ENCODE results near the gene WNT8A.

The WNT8A gene

DNA sequence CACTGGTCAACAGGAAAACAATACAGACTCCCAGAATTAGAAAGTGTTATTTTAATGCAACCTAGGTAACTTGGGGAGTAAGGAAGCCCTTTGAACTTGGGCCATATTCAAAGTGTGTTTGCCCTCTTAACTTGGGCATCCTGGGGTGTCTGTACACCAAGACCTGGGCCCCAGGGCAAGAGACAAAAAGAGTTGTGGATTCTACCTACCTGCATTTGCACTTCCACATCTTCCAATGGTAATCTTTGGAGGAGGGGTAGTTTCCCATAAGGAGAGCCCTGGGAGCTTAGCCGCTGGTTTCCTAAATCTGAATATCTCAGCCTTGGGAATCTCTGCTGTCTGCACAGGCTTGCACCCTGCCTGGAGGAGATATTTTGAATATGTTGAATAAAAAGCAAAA is 8.5 kb downstream of the WNT8A start:
- no peak for FAIRE-seq

DNA sequence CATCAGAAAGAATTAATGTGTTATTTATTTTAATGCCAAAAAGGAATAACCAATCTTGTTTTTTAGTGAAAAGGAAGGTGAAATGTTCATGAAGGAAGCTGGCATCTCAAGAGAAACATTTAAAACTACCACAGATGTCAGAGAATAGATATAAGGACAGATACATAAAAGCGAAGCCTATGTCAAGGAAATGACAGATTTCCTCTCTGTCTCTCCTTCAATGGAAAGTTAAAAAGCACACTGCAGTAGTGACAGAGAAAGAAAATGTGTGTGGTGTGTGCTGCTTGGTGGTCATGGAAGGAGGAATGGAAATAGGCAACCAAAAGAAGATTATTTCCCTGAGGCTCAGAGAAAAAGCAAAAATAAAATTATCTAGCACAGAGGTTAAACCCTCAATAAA is 9.2 kb downstream of the WNT8A start:
- no peak for FAIRE-seq

DNA sequence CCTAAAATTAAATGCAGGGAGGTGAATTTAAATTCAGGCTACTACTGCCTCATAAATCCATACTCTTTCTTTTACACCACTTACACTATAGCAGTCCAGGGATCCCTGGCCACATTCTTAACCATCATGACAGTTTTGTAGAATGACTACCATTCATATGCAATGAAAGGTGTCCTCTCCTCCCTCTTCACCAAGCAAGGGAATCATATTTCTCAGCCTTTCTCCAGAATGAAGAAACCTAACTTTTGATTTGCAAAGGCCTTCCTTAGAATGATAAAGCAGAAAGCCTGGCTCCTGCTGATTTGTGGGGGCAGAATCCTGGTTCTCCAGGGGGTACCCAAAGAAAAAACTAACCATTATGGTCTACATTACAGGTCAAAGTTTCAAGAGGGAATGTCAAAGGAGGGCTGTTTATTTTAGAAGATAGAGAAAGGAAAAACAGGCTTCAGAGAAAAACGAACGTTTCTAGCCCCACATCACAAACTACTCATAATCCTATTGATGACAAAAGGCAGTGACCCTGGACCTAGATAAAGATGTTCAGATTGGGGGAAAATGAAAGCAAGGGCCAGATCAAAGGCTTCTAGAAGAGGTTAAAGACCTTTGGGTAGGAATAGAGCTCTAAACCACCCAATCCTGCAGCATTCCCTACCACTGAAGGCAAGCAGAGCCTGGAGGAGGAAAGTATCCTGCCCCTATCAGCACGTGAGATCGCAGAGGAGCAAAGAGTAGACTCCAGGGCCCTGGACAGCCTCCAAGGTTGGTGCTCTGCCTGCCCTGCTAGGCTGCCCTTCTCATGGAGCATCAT is 11.5 kb downstream of the WNT8A start:
- FAIRE-seq = no peak

DNA sequence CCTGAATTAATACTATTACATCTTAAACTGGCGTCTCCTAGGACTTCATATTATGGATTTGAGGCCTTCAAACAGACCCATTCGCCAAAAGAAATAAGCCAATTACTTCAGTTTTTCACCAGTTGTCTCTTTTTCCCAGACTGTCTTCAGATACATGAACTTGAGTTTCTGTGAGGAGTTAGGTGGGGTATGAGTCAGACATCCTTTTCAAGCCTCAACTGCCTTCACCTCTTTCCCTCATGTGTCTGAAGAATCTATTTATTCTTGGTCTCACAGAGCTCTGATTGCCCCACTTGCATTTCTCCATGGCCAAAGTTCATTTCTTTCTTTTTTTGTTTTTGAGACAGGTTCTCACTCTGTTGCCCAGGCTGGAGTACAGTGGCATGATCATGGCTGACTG is 12.5 kb downstream of the WNT8A start:
- FAIRE-seq = no peak

DNA sequence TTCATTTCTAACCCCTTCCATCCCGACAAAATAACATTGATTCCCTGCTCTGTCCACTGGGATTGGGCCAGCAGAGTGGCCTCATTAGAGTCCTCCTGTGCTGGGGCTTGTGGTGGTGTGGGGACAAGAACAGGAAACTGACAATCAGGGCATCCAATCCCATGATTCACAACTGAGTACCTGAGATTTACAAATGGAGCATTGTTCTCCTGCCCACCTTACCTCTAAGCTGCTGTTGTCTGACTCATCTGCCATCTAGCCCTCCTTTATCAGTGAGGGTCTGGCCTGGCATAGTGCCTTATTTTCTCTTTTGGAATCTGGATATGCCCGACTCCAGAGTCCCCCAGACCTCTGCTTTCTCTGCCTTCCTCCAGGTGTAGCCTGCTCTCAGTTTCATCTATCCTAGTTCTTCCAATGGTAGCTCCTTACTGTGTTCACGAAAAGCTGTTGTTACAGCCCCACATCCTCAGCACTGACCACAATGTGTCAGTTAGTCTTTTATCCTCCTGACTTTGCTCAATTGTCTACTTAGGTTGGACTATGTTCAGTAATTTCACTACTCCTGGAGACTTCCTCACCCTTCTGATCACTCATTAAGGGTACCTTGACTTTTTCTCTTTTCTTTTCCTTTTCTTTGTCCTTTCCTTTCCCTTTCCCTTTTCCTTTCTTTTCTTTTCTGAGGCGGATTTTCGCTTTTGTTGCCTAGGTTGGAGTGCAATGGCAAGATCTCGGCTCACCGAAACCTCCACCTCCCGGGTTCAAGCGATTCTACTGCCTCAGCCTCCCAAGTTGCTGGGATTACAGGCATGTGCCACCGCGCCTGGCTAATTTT is 13.4 kb downstream of the WNT8A start:
- FAIRE-seq = no peak

DNA sequence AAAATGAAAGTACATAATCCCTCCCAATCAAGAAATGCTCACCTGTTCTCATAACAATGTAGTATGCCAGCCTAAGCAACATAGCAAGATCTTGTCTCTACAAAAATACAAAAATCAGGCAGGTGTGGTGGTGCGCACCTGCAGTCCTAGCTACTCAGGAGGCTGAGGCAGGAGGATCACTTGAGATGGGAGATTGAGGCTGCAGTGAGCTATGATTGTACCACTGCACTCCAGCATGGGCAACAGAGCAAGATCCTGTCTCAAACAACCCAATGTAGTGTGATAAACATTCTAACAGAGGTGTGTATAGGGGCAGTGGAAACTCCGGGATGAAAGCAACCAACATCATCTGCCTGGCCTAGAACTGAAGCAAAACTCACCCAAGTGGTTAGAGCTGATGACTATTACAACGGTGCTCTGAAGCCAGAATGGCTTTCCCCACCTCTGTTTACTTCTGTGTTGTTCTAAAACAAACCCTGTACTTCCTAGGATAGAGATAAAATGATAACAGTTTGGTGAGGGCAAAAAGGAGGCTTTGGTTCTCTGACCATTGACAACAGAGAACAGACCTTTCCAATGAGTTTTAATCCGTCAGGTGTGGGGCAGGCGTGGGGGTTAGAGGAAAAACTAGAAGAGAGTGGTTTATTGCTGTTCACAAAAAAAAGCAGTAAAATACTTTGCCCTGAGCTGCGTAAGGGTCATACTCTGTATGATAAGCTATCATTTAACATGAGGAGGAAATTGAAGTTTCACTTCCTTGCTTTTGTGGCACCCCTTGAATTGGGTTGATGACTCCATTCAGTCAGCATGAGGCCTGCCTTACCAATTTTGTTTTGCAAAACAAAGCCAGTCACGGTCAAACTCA is 18.9 kb downstream of the WNT8A start:
- FAIRE-seq = no peak

DNA sequence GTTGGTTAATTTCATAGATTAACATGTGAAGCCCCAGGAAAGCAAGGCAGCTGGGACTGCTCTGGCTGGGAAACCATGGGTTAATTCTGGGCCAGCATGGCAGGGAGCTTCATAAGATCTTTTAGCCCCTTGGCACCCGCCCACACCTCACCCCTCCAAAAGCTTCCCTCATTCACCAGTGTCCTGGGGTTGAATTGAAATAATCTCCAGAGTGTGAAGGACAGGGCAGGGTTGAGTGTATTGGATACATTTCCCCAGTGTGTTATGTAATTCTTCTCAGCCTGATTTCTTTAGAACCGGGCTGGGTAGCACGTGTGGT is 19.4 kb downstream of the WNT8A start:
- FAIRE-seq = no peak

DNA sequence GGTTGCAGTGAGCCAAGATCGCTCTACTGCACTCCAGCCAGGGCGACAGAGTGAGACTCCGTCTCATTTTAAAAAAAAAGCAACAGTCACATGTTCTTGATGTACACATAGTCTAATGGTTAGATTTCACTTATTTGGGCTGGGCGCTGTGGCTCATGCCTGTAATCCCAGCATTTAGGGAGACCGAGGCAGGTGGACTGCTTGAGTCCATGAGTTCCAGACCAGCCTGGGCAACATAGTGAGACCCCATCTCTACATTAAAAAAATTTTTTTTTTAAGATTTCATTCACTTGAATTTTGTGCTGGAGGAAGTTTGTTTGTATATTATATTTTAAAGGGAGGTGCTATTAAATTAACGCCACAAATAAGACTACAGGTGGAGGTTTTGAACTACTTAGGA is 21.9 kb downstream of the WNT8A start:
- FAIRE-seq = no peak

DNA sequence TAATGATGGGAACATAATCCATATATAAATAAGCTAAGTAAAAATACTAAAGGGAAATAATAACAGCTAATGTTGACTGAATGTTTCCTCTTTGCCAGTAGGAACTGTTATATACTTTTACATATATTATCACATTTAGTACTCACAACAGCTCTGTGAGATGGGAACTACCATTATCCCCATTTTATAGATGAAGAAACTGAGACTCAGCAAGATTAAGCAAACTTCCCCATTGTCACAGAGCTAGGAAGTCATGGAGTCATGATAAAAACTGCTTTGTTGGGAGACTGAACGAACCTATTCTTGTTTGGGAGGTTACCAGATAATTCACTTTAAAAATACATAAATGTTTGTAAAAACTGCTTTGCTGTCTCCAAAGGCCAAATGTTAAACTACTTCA is 23.4 kb downstream of the WNT8A start:
- no peak for FAIRE-seq

DNA sequence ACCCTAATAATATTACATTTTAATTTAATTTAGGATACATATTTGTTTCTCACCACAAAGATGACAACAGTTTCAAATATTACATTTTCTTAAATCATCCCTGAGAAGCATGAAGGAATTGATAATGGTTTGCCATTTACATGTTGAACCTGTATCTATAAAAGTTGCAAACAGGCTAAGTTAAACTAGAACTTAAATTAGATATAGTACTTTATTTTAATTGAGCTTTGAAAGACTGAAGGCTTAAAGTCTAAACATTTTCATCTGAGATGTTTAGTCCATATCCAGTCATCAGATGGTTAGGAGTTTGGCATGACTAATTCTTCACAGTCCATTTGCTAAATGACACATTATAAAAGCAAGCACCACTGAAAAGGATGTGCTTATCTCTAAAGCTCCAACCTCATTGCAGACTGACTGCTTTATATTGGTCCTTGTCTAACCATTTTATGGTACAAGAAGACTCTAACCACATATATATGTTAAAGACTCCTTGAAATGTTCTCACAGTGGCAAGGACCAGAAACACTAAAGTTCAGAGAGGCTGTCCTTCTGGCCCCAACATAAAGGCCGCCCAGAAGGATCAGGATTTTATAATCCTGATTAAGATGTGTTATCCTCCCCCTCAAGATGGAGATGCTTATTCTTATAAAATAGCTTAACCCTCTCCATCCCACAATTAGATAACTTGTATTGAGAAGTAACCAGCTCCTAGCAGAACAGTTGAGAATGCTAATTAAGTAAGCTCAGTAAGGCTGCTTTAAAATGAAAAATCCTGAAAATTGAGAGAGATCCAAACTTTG is 25.8 kb downstream of the WNT8A start:
- no peak for FAIRE-seq

DNA sequence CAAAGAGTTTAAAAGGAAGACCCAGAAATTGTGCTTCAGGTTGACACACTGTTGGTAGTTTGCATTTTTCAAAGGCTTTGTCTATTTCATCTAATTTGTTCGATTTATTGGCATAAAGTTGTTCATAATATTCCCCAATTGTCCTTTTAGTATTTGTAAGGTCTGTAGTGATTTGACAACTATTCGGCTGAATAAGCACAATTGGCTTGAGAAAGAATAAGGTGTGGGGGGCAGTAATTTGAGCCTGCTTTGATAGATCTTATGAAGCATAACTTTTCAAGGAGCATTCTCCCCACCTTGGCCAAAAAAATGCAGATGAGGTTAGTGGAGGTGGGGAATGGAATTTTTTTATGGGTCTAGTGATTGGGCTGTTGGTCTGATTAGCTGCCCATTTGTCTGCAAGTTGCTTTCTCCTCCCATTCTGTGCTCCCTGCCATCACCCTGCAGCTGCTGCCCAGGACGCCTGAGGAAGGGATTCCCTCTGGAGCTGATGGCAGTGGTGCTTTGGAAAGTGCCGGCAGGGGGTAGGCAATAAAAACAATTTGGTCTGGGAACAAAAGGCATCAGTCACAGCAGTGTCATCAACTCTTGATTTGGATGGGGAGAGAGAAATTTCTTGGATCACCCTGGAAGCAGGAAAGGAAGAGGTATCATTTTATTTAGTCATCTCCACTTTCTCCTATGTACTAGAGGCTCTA is 26.6 kb downstream of the WNT8A start:
- no peak for FAIRE-seq

DNA sequence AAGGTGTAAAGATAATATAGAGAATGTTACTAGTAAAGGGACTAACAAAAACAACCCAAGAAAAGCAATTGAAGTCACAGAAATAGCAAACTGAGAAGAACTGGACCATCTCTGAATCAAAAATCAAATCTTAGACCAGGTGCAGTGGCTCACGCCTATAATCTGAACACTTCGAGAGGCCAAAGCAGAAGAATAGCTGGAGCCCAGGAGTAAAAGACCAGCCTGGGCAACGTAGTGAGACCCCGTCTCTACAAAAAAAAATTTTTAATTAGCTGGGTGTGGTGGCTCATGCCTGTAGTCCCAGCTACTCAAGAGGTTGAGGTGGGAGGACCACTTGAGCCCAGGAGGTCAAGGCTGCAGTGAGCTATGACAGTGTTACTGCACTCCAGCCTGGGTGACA is 27.3 kb downstream of the WNT8A start:
- FAIRE-seq = no peak

DNA sequence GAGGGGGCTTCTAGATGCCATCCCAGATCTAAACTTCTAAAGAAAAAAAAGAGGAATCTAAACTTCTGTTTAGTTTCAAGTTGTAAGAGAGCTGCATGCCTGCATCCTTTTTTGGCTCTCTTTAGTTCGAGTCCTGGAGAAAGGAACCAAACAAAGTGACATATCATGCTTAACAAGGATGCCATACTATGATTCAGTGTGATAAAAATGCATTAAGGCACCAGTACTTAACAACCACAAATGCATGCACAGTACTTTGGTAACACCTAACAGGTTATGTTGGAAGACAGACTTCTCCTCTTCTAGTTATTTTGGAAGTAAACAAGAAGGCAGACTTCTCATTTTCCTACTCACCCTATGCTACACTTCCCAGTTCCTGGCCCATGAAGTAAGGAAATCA is 28.1 kb downstream of the WNT8A start:
- FAIRE-seq = no peak

DNA sequence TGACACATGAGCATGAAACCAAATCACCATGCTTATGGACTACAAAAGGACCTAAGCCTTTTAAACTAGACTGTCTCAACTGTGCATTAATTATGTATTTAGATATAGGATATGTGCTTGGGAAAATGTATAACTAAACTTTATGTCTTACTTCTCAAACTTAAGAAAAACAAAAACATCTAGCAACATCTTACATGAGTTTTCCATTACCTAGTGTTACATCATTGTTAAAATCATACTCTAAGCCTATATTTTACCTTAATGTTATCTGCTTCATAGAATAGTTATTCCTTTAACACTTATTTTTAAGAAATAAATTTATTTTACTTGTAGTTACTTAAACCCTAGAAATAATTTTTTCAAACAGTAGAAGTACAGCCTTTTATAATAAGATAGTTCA is 31.4 kb downstream of the WNT8A start:
- no peak for FAIRE-seq

DNA sequence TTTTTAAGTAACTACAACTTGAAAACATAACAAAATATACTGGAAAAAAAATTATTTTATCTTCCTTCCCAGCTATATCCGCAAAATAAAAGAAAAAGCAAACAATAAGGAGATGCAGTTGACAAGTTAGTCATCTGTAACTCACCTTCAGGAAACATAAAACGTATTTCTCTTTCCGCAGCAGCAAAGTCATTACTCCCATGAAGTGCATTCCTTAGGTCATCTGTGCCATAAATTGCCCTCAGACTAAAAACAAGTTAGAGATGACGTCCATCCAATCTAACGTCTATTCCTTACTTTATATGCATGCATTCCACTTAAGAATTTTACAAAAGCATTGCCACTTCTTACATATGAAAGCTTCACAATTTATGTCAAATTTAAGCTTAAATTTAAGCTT is 44.5 kb downstream of the WNT8A start:
- no peak for FAIRE-seq

DNA sequence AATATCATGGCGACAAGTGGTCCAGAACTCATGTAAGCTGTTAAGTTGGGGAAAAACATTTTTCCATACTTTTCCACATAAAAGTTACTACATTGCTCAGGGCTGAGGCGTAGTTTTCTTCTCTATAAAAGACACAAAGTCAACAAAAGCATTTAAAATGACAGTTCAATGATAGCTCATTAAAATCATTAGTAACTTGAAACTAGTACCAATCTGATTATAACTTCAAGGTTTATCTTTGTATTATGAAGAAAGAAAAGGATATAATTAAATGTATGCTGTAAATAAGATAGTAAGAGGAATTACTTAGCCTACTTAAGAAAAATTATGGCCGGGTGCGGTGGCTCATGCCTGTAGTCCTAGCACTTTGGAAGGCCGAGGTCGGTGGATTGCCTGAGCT is 45.5 kb downstream of the WNT8A start:
- FAIRE-seq = no peak

DNA sequence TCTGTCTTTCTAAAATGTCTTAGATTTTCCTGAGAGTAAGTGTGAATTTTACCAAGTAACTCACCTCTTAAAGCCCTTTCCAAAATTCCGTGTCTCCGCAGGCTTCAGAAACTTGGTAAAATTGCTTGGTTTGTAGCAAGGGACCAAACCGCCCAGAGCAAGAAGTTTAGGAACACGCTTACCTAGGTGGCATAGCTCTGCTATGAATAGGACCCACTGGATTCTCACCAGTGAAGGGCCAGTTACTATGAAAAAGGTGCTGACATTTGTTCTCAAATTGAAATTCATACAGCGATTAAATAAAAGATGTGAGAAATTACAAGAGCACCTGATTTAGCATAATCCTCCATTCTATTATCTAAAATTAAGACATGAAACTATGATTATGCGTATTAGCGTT is 48.7 kb downstream of the WNT8A start:
- FAIRE-seq = no peak

DNA sequence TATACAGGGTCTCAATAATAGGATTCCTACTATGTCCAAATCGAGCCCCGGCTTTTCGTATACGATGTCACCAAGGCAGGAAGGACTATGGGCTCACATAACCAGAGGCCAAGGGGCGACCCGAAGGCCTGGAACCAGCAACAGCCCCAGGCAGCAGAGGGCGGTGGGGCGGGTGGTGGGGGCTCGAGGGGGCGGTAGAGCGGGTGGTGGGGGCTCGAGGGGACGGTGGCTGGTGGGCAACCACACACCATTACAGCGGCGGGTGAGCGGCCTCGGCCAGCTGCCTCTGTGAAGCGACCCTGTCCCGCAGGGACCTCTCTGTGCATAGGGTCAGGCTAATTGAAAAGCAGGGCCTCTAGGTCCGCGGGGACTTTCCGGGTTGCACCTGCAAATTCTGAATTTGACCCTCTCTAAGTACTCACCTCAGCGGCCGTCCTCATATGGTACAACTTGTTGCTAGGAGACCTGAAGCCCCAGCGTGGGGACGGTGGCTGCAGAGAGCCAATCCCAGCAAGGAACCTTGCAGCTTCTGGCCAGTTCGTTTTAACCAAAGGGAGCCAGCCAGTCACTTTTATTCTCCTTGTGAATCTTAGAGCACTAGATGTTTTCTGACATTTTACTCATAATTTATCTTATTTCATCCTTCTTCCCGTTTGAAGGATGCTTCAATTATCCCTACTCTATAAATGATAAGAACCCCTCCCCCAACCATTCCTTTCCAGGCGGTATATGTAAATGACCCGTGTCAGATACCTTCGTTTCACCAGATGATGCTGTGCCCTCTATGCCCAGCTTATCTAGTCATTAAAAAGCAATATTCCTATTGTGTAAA is 55.3 kb downstream of the WNT8A start, which contains the start of gene NME5:
Gene NME5 (minus strand): TSS at position 480 of the 832 bp plus-strand sequence. CDS start 648 bp downstream, outside the sequence.
- FAIRE-seq = no peak

DNA sequence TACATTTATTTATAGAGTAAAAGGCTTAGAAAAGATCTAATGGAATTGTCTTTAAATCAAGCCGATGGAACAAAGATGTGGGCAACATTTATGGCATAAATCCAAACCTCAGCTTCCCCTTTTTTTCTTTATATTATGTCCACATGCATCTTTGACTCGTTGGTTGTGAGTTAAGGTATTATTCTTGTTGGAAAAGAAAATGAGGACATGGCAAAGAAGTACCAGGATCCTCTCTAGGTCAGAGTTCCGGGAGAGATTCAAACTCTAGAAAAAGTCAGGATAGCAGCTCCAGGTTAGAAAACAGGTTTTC is 55.9 kb downstream of the WNT8A start:
- no peak for FAIRE-seq

DNA sequence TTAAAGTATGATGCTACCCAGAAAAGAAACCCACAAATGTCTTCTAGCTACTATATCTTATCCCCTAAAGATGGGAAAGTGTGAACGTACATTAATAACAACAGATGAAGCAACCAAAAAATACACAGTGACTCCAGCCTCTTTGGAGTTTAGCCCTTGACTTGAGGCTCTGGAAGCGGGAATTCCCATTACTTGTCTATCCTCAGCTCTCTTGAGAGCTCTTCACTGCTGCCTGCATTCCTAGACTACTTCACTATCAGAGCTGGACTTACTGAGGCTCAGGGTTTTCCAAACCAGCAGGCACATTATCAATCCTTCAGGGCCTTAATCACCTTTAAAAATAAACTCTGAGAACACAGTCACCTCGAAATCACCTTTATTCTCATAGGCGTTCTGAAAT is 56.4 kb downstream of the WNT8A start:
- no peak for FAIRE-seq

Measured in A204.1 (cell line).